HepG2 (cell line): ENCODE results near the gene MCC. TPM values are rescaled to one million over a fixed set of nuclear protein-coding genes. Genes with fewer than 3 reads are reported as not detected.

ENCODE experiments used
- ATAC-seq: fragments of 200-7000 bp; cut with Tn5 transposase; 3 replicates; pipeline ENCODE4 v1.9.1; 2020; ENCODE audit warnings: mild to moderate bottlenecking, moderate library complexity
- BruUV-seq: library from RNA; stranded (reverse); fragments of 400-500 nt; replicated peaks from 2 replicates; lab custom pipeline; 2021; lab: Mats Ljungman, UMichigan
- CTCF ChIA-PET: fragments of 300-600 bp; formaldehyde crosslinking; extraction: SDS; loops from one replicate; lab custom pipeline; 2021; ENCODE audit warnings: low total read pairs, inconsistent platforms, low intra/inter-chr PET ratio; lab: Yijun Ruan, JAX
- POLR2A ChIA-PET: fragments of 350-600 bp; sonication (Branson Sonifier 250); formaldehyde crosslinking; loops from one replicate; lab custom pipeline; 2020; ENCODE audit warnings: antibody characterized with exemption, inconsistent platforms; lab: Yijun Ruan, JAX
- DNase-seq: peaks from one replicate; pipeline ENCODE4 v3.0.0-alpha.2; 2015; ENCODE audit warnings: low spot score
- FAIRE-seq: peaks from 3 replicates; lab custom pipeline; 2011; peaks lifted over from hg19 to GRCh38; lab: Jason Lieb, UNC
- H2AFZ ChIP-seq: one replicate; pipeline ENCODE4 v1.6.1; 2011; ENCODE audit warnings: low read length, inconsistent platforms
- H3K27ac ChIP-seq: fragments of 300-600 bp; 3 replicates; pipeline ENCODE4 v1.8.0; 2011; ENCODE audit warnings: mixed run types, mild to moderate bottlenecking, mixed read lengths, low read length, inconsistent platforms; ENCODE audit not compliant: insufficient read depth; ENCODE audit errors: extremely low read length
- H3K27me3 ChIP-seq, 2 experiments: fragments of 200-600 bp in 1 of 2; 2 replicates in 1 of 2; 3 replicates in 1 of 2; pipeline versions ENCODE4 v1.6.0 to v1.8.0; 2011; ENCODE audit warnings: low read length in 2 of 2, mild to moderate bottlenecking in 2 of 2, moderate library complexity in 2 of 2, inconsistent platforms in 1 of 2; ENCODE audit not compliant: insufficient read depth in 2 of 2, control insufficient read depth in 1 of 2
- H3K36me3 ChIP-seq, 2 experiments: fragments of 200-600 bp in 1 of 2; replicated peaks in 1 of 2; 2 replicates in 1 of 2; 3 replicates in 1 of 2; pipeline versions ENCODE4 v1.5.1 to v1.8.0; 2011; ENCODE audit warnings: low read length in 2 of 2, inconsistent platforms in 1 of 2; ENCODE audit not compliant: insufficient read depth in 2 of 2, control insufficient read depth in 1 of 2
- H3K4me1 ChIP-seq: 2 replicates; pipeline ENCODE4 v1.5.1; 2012; ENCODE audit warnings: low read length, inconsistent platforms; ENCODE audit not compliant: insufficient read depth
- H3K4me2 ChIP-seq: 2 replicates; pipeline ENCODE4 v1.6.0; 2011; ENCODE audit warnings: low read depth, low read length, inconsistent platforms
- H3K4me3 ChIP-seq, 3 experiments: fragments of 200-600 bp in 1 of 3; sonication (generic), shearing (Covaris generic) in 1 of 3; replicated peaks in 1 of 3; 2 replicates each; pipeline ENCODE4 v1.5.1; 2011 to 2016; ENCODE audit warnings: low read length in 3 of 3, inconsistent platforms in 2 of 3, low read depth in 2 of 3, mild to moderate bottlenecking in 2 of 3, control low read depth in 1 of 3, mixed read lengths in 1 of 3; ENCODE audit not compliant: insufficient read depth in 1 of 3
- H3K79me2 ChIP-seq: one replicate; pipeline ENCODE4 v1.6.1; 2011; ENCODE audit warnings: low read length, inconsistent platforms; ENCODE audit not compliant: insufficient read depth
- H3K9ac ChIP-seq: 2 replicates; pipeline ENCODE4 v1.6.0; 2011; ENCODE audit warnings: mild to moderate bottlenecking, low read depth, low read length, inconsistent platforms; ENCODE audit not compliant: insufficient read depth
- H3K9me3 ChIP-seq: 2 replicates; pipeline ENCODE4 v1.5.1; 2012; ENCODE audit warnings: mild to moderate bottlenecking, low read length
- H4K20me1 ChIP-seq: 2 replicates; pipeline ENCODE4 v1.6.0; 2011; ENCODE audit warnings: inconsistent platforms, mild to moderate bottlenecking, low read length, moderate library complexity; ENCODE audit not compliant: insufficient read depth
- CEBPG ChIP-seq: IDR thresholded peaks from 2 replicates; pipeline ENCODE4 v1.6.1; 2016
- HINFP ChIP-seq: sonication (generic); formaldehyde crosslinking; IDR thresholded peaks from 2 replicates; pipeline ENCODE4 v1.4.0; 2020; ENCODE audit warnings: low read depth, mild to moderate bottlenecking, missing genetic modification reagents
- MAFF ChIP-seq: IDR thresholded peaks from 2 replicates; pipeline ENCODE4 v1.6.1; 2011; ENCODE audit warnings: low read depth, low read length, improper control_type of control experiment
- PATZ1 ChIP-seq: sonication (generic); formaldehyde crosslinking; IDR thresholded peaks from 2 replicates; pipeline ENCODE4 v1.4.0; 2020; ENCODE audit warnings: missing genetic modification reagents
- PBX2 ChIP-seq: IDR thresholded peaks from 2 replicates; pipeline ENCODE4 v1.6.1; 2016; ENCODE audit warnings: control low read depth
- RNF219 ChIP-seq: sonication (generic); formaldehyde crosslinking; IDR thresholded peaks from 2 replicates; pipeline ENCODE4 v1.5.0; 2020; ENCODE audit warnings: mild to moderate bottlenecking, missing genetic modification reagents
- YEATS4 ChIP-seq: sonication (generic); formaldehyde crosslinking; IDR thresholded peaks from 2 replicates; pipeline ENCODE4 v1.4.0; 2020; ENCODE audit warnings: missing genetic modification reagents, borderline replicate concordance
- ZGPAT ChIP-seq: IDR thresholded peaks from 2 replicates; pipeline ENCODE4 v1.6.1; 2016; ENCODE audit warnings: mild to moderate bottlenecking
- WGBS: methylation state at CpG from one replicate; pipeline ENCODE4 v1.1.6; 2017; ENCODE audit warnings: low lambda C conversion rate; 5-methylcytosine and 5-hydroxymethylcytosine counted together
- in situ Hi-C: cut with HindIII; loops from 2 replicates; pipeline ENCODE4 v1.10.0; 2017; ENCODE audit warnings: low pct_unique_long_range_greater_than_20kb; ENCODE audit not compliant: extremely low pct_ligation_motif_present
- intact Hi-C: fragments of 100-400 bp; cut with micrococcal nuclease; formaldehyde crosslinking; loops from one replicate; pipeline ENCODE4 v1.10.0; 2022; ENCODE audit not compliant: unreplicated experiment
- polyA plus RNA-seq, 8 experiments: library from polyadenylated mRNA; depleted of rRNA in 3 of 8; stranded (reverse) in 7 of 8; unstranded in 1 of 8; fragments of >200 nt; fragmentation: Illumina TruSeq in 4 of 8; extraction: Trizol in 4 of 8; gene quantifications; 2 replicates each; pipeline versions ENCODE4 v1.2.1 to v1.2.3, GENCODE V29; 2011 to 2016; ENCODE audit warnings: low read depth in 4 of 8, missing spikeins in 1 of 8, mixed read lengths in 1 of 8; ENCODE audit not compliant: insufficient read depth in 1 of 8
- total RNA-seq, 5 experiments: library from RNA; depleted of rRNA; stranded (reverse); fragments of >200 nt; fragmentation: Illumina TruSeq; extraction: Trizol; gene quantifications; 2 replicates each; pipeline ENCODE4 v1.2.3, GENCODE V29; 2016; ENCODE audit warnings: low read depth in 1 of 5

Gene MCC
- total and polyA plus RNA-seq, 2 of the 13 experiments (the other 11 are each of a cell fraction or from before 2014, with no cell fraction given): 0.55 to 2.4 TPM

- intact Hi-C loops (no loop called here), in situ Hi-C loops (no loop called here)
- Histone ChIP-seq H3K4me1 (peaks cover 9% of the 10 kb centered on the region; the same call in 1 of the 2 replicates), H3K27ac (no peak overlapping the region), H3K4me2 (no peak overlapping the region), H3K9ac (no peak overlapping the region), H3K9me3 (no peaks in the 10 kb centered on the region), H4K20me1 (no peaks in the 10 kb centered on the region), H3K36me3 (no peaks in the 10 kb centered on the region), H3K79me2 (no peaks in the 10 kb centered on the region), H2AFZ (no peak overlapping the region), H3K4me3 (no peak overlapping the region), H3K27me3 (peaks cover 3 to 21% of the 10 kb centered on the region in 2 experiments)
- POLR2A ChIA-PET: no interaction called here
- no peak for DNase-seq
- BruUV-seq: no TSS peak
- no peak for FAIRE-seq
- TF ChIP-seq CEBPG (CRISPR knock-in tag): no peak
- TF ChIP-seq PATZ1 (CRISPR knock-in tag): no peak
- no peak for TF ChIP-seq YEATS4 (CRISPR knock-in tag)
- TF ChIP-seq ZGPAT (CRISPR knock-in tag): no peak
- no peak for TF ChIP-seq PBX2
- no peak for TF ChIP-seq HINFP (CRISPR knock-in tag)
- no peak for TF ChIP-seq MAFF
- TF ChIP-seq RNF219: no peak
- 50% methylated on average over 1 of the region's 1 CpG for WGBS
- no peak for ATAC-seq
- CTCF ChIA-PET: no interaction called here
These were observed 188.7 kb downstream of the MCC start for GRCh38 chr5:113299591-113299990.
